HG02885 (cell line): ENCODE measurements around the gene SGCG.
"Not testable (repeated sequence)": the region's sequence is repeated elsewhere in the genome, so short reads cannot be mapped to it uniquely, and the experiment has no call there.

Experiments
- ATAC-seq: cut with Tn5 transposase; IDR thresholded peaks from one replicate; pipeline ENCODE4 v1.9.1; 2021; ENCODE audit warnings: mild to moderate bottlenecking; ENCODE audit not compliant: unreplicated experiment, poor library complexity

Gene SGCG

GRCh38 chr13:23203516-23203915 is 22.7 kb downstream of the SGCG start:
- ATAC-seq: no peak

GRCh38 chr13:23205807-23206206 is 25.0 kb downstream of the SGCG start:
- no peak for ATAC-seq

- no peak for ATAC-seq
Observed at GRCh38 chr13:23212671-23213070, 31.9 kb downstream of the SGCG start.

GRCh38 chr13:23231241-23231640 is 50.5 kb downstream of the SGCG start:
- no peak for ATAC-seq

GRCh38 chr13:23235994-23236393 is 55.2 kb downstream of the SGCG start:
- ATAC-seq: no peak

- ATAC-seq: no peak
Observed at GRCh38 chr13:23243066-23243465, 62.3 kb downstream of the SGCG start.

GRCh38 chr13:23248410-23248809 is 67.6 kb downstream of the SGCG start:
- not testable (repeated sequence) for ATAC-seq

- ATAC-seq: no peak
Observed at GRCh38 chr13:23254506-23254905, 73.7 kb downstream of the SGCG start.

GRCh38 chr13:23267571-23267970 is 86.8 kb downstream of the SGCG start:
- no peak for ATAC-seq

- peak; percentile 82 for ATAC-seq
Observed at GRCh38 chr13:23268441-23268840, 87.7 kb downstream of the SGCG start.

GRCh38 chr13:23271331-23271730 is 90.6 kb downstream of the SGCG start:
- ATAC-seq: no peak

- no peak for ATAC-seq
Observed at GRCh38 chr13:23273498-23273897, 92.7 kb downstream of the SGCG start.

GRCh38 chr13:23279321-23279720 is 98.5 kb downstream of the SGCG start:
- ATAC-seq: no peak

- ATAC-seq: no peak
Observed at GRCh38 chr13:23288564-23288963, 107.8 kb downstream of the SGCG start.

GRCh38 chr13:23288995-23289394 is 108.2 kb downstream of the SGCG start:
- ATAC-seq: no peak

GRCh38 chr13:23289917-23290357 is 109.2 kb downstream of the SGCG start:
- no peak for ATAC-seq

GRCh38 chr13:23292586-23292985 is 111.8 kb downstream of the SGCG start:
- ATAC-seq: no peak

GRCh38 chr13:23314837-23315236 is 134.1 kb downstream of the SGCG start:
- ATAC-seq: not testable (repeated sequence)

GRCh38 chr13:23319883-23320224 is 139.1 kb downstream of the SGCG start:
- no peak for ATAC-seq

GRCh38 chr13:23320926-23321534 is 140.3 kb downstream of the SGCG start:
- ATAC-seq: peak; percentile 15

- ATAC-seq: peak; percentile 80
Observed at GRCh38 chr13:23321535-23322241, 140.9 kb downstream of the SGCG start.
